CD14-positive monocyte (primary cell): ENCODE data around the gene MTMR10. TPM values are rescaled to one million over a fixed set of nuclear protein-coding genes. Genes with fewer than 3 reads are reported as not detected.

Source experiments
- DNase-seq, 3 donors: peaks; one replicate each; pipeline ENCODE4 v3.0.0-alpha.2; 2011 to 2022
- H2AFZ ChIP-seq: 2 replicates; pipeline ENCODE4 v1.6.0; 2012; ENCODE audit warnings: mild to moderate bottlenecking, low read depth, low read length, inconsistent platforms; ENCODE audit not compliant: insufficient read depth, poor library complexity, severe bottlenecking
- H3K27ac ChIP-seq, 2 donors: 1 replicate in 1 of 2; 2 replicates in 1 of 2; pipeline ENCODE4 v1.5.1; 2012 to 2013; ENCODE audit warnings: low read length in 2 of 2, control low read depth in 1 of 2, inconsistent platforms in 1 of 2, low read depth in 1 of 2, mild to moderate bottlenecking in 1 of 2
- H3K27me3 ChIP-seq, 2 donors: one replicate each; pipeline versions ENCODE4 v1.6.0 to v1.6.1; 2011 to 2013; ENCODE audit warnings: low read length in 2 of 2; ENCODE audit not compliant: control insufficient read depth in 2 of 2, insufficient read depth in 2 of 2
- H3K36me3 ChIP-seq, 2 donors: replicated peaks in 1 of 2; 1 replicate in 1 of 2; 2 replicates in 1 of 2; pipeline versions ENCODE4 v1.5.1 to v1.6.1; 2012 to 2013; ENCODE audit warnings: low read length in 2 of 2, control low read depth in 1 of 2, inconsistent platforms in 1 of 2, mild to moderate bottlenecking in 1 of 2; ENCODE audit not compliant: insufficient read depth in 2 of 2, control insufficient read depth in 1 of 2
- H3K4me1 ChIP-seq, 2 donors: 1 replicate in 1 of 2; 2 replicates in 1 of 2; pipeline versions ENCODE4 v1.5.1 to v1.6.1; 2012 to 2013; ENCODE audit warnings: low read length in 2 of 2, control low read depth in 1 of 2, inconsistent platforms in 1 of 2, mild to moderate bottlenecking in 1 of 2, moderate library complexity in 1 of 2; ENCODE audit not compliant: insufficient read depth in 2 of 2, control insufficient read depth in 1 of 2
- H3K4me2 ChIP-seq: replicated peaks from 2 replicates; pipeline ENCODE3; 2012; ENCODE audit warnings: low read length, moderate library complexity, mild to moderate bottlenecking; ENCODE audit not compliant: poor library complexity, severe bottlenecking; ENCODE audit errors: extremely low read depth
- H3K4me3 ChIP-seq, 3 experiments: fragments of 200-600 bp in 1 of 3; sonication (generic) in 1 of 3; replicated peaks in 1 of 3; 1 replicate in 2 of 3; 2 replicates in 1 of 3; pipeline ENCODE4 v1.5.1; 2011 to 2013; ENCODE audit warnings: low read length in 3 of 3, mild to moderate bottlenecking in 3 of 3, control low read depth in 2 of 3, low read depth in 2 of 3, inconsistent platforms in 1 of 3, moderate library complexity in 1 of 3
- H3K79me2 ChIP-seq: 2 replicates; pipeline ENCODE4 v1.6.0; 2012; ENCODE audit warnings: mild to moderate bottlenecking, control low read depth, inconsistent platforms, low read length, moderate library complexity; ENCODE audit not compliant: insufficient read depth
- H3K9ac ChIP-seq: 2 replicates; pipeline ENCODE4 v1.6.0; 2017; ENCODE audit warnings: low read length, mild to moderate bottlenecking; ENCODE audit not compliant: insufficient read depth, poor library complexity, severe bottlenecking
- H3K9me3 ChIP-seq, 2 donors: replicated peaks in 1 of 2; 1 replicate in 1 of 2; 2 replicates in 1 of 2; pipeline versions ENCODE4 v1.5.1 to v1.6.1; 2012 to 2013; ENCODE audit warnings: low read length in 2 of 2, control low read depth in 1 of 2; ENCODE audit not compliant: control insufficient read depth in 1 of 2, insufficient read depth in 1 of 2
- H4K20me1 ChIP-seq: 2 replicates; pipeline ENCODE4 v1.6.0; 2012; ENCODE audit warnings: mild to moderate bottlenecking, low read length, control low read depth, moderate library complexity; ENCODE audit not compliant: insufficient read depth
- H3K27ac Mint-ChIP-seq, 7 donors: one replicate each; pipeline ENCODE4 v1.8.0; 2020; ENCODE audit warnings: mild to moderate bottlenecking in 7 of 7, mixed read lengths in 7 of 7, moderate library complexity in 6 of 7, inconsistent platforms in 2 of 7
- H3K27me3 Mint-ChIP-seq, 3 donors: one replicate each; pipeline ENCODE4 v1.8.0; 2021 to 2022; ENCODE audit warnings: low read depth in 3 of 3, mild to moderate bottlenecking in 3 of 3, mixed read lengths in 3 of 3, moderate library complexity in 3 of 3, inconsistent platforms in 1 of 3
- H3K36me3 Mint-ChIP-seq, 2 donors: one replicate each; pipeline ENCODE4 v1.8.0; 2020; ENCODE audit warnings: mixed read lengths in 2 of 2, inconsistent platforms in 1 of 2, mild to moderate bottlenecking in 1 of 2
- H3K4me1 Mint-ChIP-seq: one replicate; pipeline ENCODE4 v1.8.0; 2020; ENCODE audit warnings: mild to moderate bottlenecking, mixed read lengths
- H3K4me3 Mint-ChIP-seq, 2 donors: one replicate each; pipeline ENCODE4 v1.8.0; 2020; ENCODE audit warnings: mild to moderate bottlenecking in 2 of 2, mixed read lengths in 2 of 2, moderate library complexity in 1 of 2
- H3K9me3 Mint-ChIP-seq, 7 donors: one replicate each; pipeline ENCODE4 v1.8.0; 2020 to 2022; ENCODE audit warnings: mixed read lengths in 7 of 7, mild to moderate bottlenecking in 6 of 7, moderate library complexity in 6 of 7, inconsistent platforms in 2 of 7
- WGBS: methylation state at CpG from one replicate; pipeline ENCODE4 v1.1.5; 2013; ENCODE audit warnings: missing lambda C conversion rate; ENCODE audit not compliant: insufficient coverage; 5-methylcytosine and 5-hydroxymethylcytosine counted together
- intact Hi-C, 2 donors: fragments of 100-400 bp; cut with micrococcal nuclease; formaldehyde crosslinking; loops; one replicate each; pipeline versions ENCODE4 v1.15.0 to v1.15.1; 2023
- polyA plus RNA-seq, 3 donors: library from polyadenylated mRNA; depleted of rRNA in 1 of 3; unstranded in 2 of 3; stranded (reverse) in 1 of 3; fragments of 300-500 nt in 2 of 3; fragments of >200 nt in 1 of 3; fragmentation: Illumina TruSeq in 2 of 3; gene quantifications; 1 replicate in 2 of 3; 2 replicates in 1 of 3; pipeline ENCODE4 v1.2.3, GENCODE V29; 2012 to 2021
- TF ChIP-seq, protein P1 (sequence below): fragments of 200-600 bp; IDR thresholded peaks from one replicate; pipeline ENCODE4 v1.8.0; 2022; ENCODE audit warnings: antibody characterized with exemption, mild to moderate bottlenecking

The MTMR10 gene
- polyA plus RNA-seq, 3 donors: 8.7 to 23.3 (median 15.9) TPM

- Histone ChIP-seq H3K4me2 (no peak overlapping the region), H3K4me1 (peaks cover 0 to 2% of the 10 kb centered on the region in 2 donors), H2AFZ (no peak overlapping the region), H3K27me3 (no peaks in the 10 kb centered on the region), H4K20me1 (peaks cover 68% of the 10 kb centered on the region), H3K4me3 (no peak overlapping the region), H3K9ac (no peak overlapping the region), H3K27ac (peak overlapping the region in 1 of 2 donors; percentile 4), H3K36me3 (peaks cover 97 to 100% of the 10 kb centered on the region in 2 donors), H3K79me2 (peaks cover 3% of the 10 kb centered on the region), H3K9me3 (no peaks in the 10 kb centered on the region)
- TF ChIP-seq, protein P1, sequence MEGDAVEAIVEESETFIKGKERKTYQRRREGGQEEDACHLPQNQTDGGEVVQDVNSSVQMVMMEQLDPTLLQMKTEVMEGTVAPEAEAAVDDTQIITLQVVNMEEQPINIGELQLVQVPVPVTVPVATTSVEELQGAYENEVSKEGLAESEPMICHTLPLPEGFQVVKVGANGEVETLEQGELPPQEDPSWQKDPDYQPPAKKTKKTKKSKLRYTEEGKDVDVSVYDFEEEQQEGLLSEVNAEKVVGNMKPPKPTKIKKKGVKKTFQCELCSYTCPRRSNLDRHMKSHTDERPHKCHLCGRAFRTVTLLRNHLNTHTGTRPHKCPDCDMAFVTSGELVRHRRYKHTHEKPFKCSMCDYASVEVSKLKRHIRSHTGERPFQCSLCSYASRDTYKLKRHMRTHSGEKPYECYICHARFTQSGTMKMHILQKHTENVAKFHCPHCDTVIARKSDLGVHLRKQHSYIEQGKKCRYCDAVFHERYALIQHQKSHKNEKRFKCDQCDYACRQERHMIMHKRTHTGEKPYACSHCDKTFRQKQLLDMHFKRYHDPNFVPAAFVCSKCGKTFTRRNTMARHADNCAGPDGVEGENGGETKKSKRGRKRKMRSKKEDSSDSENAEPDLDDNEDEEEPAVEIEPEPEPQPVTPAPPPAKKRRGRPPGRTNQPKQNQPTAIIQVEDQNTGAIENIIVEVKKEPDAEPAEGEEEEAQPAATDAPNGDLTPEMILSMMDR: no peak
- no peak for DNase-seq
- H3K36me3 Mint-ChIP-seq: peaks cover 91 to 96% of the 10 kb centered on the region in 2 donors
- H3K9me3 Mint-ChIP-seq: peaks cover 0 to 7% (median 0%) of the 10 kb centered on the region in 7 donors
- no peak overlapping the region for H3K27ac Mint-ChIP-seq
- no peaks in the 10 kb centered on the region for H3K27me3 Mint-ChIP-seq
- WGBS: no CpG with 5 or more reads among the region's 1 CpG
- H3K4me3 Mint-ChIP-seq: no peak overlapping the region
- intact Hi-C loops: no loop called here
- H3K4me1 Mint-ChIP-seq: peaks cover 13% of the 10 kb centered on the region
These were observed 36.8 kb downstream of the MTMR10 start for GRCh38 chr15:30954674-30955073.

GRCh38 chr15:30953731-30954378 lies 37.6 kb downstream of the MTMR10 start:
- Histone ChIP-seq H2AFZ (no peak overlapping the region), H3K4me1 (peaks cover 0 to 2% of the 10 kb centered on the region in 2 donors), H3K36me3 (peaks cover 97 to 100% of the 10 kb centered on the region in 2 donors), H3K27me3 (no peaks in the 10 kb centered on the region), H3K4me2 (no peak overlapping the region), H3K27ac (peak overlapping the region in 1 of 2 donors; percentile 44), H3K9ac (no peak overlapping the region), H3K9me3 (no peaks in the 10 kb centered on the region), H3K4me3 (no peak overlapping the region), H4K20me1 (peaks cover 65% of the 10 kb centered on the region), H3K79me2 (no peaks in the 10 kb centered on the region)
- DNase-seq: peak; percentile 6 to 21 (median 18)
- H3K9me3 Mint-ChIP-seq: peaks cover 0 to 7% (median 2%) of the 10 kb centered on the region in 7 donors
- H3K4me3 Mint-ChIP-seq: no peak overlapping the region
- peak overlapping the region in 5 of 7 donors; percentile 6 to 73 (median 50) for H3K27ac Mint-ChIP-seq
- TF ChIP-seq, protein P1: no peak
- H3K36me3 Mint-ChIP-seq: peaks cover 90 to 96% of the 10 kb centered on the region in 2 donors
- no peaks in the 10 kb centered on the region for H3K27me3 Mint-ChIP-seq
- WGBS: 82% methylated on average over 4 of the region's 7 CpGs
- H3K4me1 Mint-ChIP-seq: peaks cover 13% of the 10 kb centered on the region
- intact Hi-C loops: no loop called here
